ENCODE results near the gene CDH11.

Gene CDH11

DNA sequence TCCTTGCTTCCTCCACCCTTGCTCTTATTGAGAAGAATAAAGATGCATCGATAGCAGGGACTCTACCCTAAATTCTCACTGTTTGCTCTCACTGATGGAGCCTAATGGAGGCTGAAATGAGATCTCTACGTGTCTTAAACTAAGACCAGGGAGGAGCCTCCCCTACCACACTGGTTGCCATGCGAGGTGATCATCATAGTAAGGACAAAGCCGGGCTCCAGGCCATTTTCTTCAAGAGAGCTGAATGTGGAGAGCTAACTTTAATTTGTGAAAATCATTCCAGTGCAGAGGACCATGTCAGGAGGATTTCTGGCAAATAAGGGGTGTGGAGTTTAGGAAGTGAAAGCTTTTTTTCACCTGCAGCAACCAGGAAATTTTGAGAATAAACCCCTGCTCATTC, 5.6 kb downstream of the CDH11 start:
- no peak for DNase-seq

DNA sequence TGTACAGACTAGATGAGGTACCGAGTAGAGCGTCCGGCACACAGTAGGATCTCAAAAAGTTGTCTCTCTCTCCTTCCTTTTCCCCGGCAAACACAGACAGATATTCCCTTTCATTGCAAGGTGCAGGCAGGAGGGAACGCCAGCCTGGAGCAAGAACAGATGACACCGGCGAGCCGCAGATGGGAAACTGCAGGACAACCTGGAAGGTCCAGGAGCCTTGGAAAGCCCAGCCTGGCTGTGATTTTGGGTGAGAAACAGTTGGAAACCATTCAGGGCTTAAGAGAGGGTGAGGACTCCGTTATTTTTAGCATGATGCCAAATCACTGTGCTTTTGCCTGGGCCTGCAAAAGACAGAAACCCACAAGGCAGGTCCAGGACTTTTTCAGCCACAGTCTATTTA, 7.3 kb downstream of the CDH11 start:
- no peak for DNase-seq

DNA sequence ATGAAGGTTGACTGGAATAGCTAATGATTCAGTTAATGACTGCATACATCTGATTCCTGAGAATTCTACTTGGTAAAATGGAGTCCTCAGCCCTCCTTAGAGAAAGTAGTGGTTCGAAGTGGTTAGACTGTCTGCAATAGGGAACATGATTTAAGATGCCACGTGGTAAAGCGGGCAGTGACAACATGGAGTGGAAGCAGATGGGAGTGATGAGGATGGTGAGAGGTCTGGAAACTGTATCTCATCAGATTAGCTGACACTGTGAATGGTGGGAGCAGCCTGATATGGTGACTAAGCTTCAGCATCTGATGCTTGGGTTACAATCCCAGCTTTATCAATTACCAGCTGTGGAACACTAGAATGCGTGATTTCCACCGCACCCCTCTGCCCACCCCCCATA, 8.4 kb downstream of the CDH11 start:
- DNase-seq = no peak

DNA sequence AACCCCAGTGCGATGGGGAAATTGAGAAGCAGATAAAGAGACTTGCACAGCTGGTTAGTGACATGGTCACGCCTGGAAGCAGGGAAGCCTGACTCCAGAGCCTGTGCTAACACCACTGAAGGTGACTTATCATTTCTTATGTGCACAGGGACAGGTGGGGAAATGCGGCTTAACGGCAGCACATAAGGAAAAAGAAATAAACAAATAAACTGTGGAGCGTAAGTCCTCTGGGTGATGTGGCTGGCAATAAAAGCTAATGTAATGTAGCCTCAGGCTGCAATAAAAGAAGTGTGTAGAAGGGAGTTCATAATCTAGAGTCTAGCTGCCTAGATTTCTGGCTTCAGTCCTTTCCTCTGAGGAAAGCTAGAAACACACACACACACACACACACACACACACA, 10.6 kb downstream of the CDH11 start:
- no peak for DNase-seq

DNA sequence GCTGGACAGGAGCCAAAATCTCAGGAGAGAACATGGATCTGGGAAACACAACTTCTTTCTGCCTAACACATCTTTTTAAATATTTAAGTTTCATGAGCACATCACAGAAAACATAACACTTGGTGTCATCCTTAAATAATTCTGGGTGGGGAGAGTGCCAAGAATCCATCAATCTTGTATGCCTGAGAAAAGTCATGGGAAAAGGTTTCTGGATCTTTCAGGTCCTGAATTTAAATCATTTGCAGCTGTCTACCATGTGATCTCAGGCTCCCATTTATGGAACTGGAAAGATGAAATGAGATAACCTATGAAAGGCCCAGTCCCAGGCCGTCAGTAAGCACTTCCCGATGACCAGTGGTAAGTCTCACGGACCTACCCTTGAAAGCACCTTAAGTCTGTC, 15.1 kb downstream of the CDH11 start:
- DNase-seq = no peak

DNA sequence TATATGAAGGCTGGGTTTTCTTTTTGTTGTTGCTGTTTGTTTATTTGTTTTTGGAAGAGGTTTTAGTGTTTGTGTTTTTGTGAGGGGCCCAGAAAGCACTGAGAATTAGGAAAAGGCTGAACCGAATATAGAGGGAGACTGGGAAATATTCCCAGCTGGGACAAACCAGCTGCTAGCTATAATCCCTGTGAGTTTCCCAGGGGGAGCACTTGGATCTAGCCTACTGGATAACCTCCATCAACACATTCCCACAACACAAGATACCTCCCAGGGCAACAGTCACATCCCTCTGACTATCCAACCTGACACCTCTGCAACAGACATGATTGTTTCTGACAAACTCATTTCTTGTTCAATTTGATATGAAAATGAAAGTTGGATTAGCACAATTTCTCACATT, 16.7 kb downstream of the CDH11 start:
- DNase-seq = no peak

DNA sequence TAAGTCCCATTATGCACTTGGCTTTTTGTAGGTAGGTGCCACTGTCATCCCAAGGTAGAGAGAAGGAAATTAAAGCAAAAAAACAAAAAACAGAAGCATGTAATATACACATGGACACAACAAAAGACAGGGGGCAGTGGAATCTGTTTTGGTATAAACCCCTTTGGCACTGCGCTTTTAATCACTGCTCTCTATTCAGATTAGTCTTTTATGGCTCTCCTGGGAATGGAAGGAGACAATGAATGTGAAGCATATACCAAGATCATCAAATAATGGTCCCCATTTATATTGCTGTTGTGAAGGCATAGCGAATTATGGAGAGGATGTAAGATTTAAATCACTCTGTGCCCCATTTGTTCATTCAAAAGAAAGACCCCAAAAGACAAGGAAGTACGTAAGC, 17.4 kb downstream of the CDH11 start:
- DNase-seq = no peak

DNA sequence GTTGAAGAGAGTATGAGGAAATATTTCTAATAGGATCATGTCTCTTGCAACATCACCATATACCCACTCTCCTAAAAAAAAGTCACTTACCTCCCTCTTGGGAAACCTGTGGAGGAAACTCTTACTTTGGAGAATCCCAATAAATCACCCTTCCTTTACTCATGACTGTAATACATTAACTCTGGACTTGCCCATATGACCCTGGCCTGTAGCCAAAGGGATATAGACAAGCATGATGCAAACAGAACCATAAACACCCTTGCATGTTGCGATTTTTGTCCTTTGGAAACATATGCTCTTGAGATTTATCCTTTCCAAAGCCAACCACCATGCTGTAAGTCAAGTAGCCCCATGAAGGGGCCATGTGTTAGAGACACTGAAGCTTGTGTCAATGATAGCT, 19.5 kb downstream of the CDH11 start:
- no peak for DNase-seq

DNA sequence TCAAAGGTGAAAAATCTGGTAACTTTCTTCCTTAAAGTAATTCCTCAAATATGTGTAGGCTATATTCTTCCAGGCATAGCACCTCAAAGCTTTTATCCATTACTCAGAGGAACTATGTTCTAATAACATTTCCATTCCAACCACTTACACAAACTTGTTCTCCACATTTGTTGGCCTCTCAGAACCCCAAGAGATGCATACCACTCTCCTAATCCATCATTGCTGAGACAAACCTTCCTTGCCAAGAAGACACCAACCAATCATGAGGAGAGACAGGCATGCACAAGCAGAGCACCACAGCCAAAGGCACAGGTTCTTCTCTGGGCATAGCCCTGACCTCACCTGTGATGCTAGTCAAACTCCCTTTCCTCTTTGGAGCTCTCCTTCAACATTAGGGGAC, 20.9 kb downstream of the CDH11 start:
- DNase-seq = no peak

DNA sequence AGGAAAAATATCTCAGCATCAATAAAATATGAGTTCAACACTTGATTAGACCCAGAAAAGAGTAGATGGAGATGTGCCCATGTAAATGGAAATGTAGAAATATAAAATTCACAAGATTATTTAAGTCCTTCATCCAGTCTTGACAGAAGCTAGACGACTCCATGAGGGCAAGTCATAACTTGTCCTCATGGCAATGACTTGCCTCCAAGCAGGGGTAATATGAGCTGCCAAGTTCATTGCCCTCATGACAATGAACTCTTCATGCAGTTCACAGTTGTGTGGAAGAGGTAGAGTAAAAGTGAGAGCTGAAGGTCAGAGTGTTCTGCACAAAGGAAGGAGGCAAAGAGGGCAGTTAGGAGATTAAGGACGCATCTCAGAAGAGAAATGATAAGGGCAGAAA, 22.3 kb downstream of the CDH11 start:
- DNase-seq = no peak

DNA sequence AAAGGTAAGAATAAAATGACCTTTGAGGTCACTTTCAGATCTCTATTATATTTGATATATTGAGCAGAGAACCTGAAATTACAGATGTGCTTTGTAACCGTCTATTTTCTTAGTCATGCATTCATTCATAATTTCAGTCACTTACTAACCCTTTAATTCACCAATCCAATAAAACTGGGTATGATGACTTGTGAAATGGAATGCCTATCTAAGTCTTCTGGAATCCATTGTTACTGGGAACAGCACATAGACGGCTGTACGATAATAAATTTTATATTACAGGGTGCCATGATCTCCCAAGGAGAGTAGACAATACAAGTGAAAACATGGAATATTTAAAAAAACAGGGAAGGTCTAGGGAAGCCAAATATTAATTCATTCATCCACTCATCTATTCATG, 22.9 kb downstream of the CDH11 start:
- DNase-seq = no peak

DNA sequence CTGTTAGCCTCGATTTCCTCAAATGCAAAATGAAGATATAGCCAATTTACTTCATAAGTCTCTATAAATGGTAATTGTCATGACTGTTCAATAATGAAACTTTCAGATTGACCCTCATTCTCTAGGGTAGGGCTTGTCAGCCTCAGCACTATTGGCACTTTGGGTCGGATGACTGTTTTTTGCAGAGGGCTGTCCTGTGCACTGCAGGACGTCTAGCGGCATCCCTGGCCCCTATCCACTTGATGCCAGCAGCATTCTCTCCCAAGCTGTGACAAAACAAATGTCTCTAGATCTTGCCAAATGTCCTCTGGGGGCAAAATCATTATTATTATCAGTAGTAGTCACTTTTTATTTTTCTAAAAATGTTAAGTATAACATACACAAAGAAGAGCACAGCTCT, 24.6 kb downstream of the CDH11 start:
- no peak for DNase-seq

DNA sequence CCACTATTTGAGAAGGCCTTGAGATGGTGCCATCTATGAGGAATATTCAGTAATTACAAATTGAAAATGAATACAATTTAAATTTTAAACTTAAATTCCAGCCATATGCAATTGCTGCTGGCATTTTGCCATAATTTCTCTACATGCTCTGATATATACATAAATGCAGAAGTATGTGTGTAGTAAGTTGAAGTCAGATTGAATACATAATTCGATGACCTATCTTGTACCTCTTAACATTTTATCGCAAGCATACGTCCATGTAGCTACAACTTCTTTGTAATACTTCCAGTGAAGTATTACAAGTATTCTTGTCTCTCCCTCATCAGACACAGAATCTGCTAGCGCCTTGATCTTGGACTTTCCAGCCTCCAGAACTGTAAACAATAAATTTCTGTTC, 26.0 kb downstream of the CDH11 start:
- no peak for DNase-seq

DNA sequence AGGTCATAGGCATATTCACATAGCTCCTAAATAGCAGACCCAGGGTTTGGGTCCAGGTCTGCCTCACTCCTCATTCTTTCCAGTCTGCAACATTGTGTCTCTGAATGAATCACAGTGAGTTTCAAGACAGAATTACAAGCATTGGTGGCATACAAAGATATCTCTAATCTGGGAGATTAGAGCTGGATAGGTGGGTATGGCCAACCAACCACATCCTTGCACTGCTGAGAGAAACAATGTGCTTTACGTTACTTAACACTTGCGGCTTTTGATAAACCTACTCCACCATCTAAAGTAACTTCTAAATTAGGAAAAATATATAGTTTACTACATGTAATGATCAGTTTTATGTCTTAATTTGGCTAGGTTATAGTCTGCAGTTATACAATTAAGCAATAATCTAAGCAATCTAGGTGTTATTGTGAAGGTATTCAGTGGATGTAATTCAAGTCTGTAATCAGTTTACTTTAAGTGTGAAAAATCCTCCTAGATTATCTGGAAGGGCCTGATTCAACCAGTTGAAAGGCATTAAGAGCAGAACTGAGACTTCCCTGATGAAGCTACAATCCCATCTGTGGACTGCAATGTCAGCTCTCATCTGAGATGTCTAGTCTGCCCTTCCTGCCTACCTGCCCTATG, 26.7 kb downstream of the CDH11 start:
- no peak for DNase-seq

DNA sequence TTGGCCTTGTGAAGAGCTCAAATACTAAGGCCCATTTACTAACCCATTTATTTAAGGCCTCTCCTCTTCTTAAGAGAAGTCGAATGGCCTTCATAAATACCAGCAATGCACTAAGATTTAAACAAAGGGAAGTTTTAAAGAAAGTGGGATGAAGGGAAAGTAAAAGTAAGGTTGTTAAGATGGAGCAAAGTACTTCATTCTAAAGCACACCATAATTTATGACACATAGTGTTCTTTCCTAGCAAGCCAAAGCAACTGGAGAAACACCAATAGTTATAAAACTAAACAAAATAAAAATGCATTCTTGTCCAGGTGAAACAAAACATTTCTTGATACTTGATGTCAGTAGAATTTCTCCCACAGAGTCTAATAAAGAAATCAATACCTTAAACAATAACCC, 27.9 kb downstream of the CDH11 start:
- DNase-seq = no peak

DNA sequence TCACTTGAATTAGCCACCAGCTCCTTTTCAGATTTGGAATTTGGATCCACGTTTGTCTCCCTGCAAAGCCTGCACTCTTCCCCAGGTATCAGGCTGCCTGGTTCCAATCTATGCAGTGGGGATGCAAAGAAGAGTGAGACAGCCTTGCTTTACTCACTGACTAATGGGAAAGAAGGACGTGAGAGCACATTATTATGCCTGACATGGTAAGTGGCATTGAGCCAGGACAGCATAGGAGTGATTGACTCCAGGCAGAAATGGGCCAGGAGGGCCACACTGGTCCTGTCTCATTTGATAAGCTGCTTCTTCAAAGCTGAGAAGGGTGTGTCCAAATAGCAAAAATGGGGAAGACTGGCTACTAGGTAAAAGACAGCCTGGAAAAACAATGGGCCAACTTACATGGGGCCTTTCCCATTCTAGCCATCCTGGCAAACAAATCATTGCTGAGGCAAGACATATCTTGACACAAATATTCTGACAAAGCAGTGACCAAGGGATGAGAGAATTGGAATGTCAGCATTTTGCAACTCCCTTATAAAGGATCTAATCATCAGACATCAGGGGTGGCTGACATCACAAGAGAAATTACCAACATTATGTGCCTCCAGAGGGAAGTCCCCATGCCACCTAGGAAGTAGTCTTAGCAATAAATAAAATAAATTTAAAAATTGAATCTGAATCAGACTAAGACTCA, 38.6 kb downstream of the CDH11 start:
- DNase-seq = no peak

DNA sequence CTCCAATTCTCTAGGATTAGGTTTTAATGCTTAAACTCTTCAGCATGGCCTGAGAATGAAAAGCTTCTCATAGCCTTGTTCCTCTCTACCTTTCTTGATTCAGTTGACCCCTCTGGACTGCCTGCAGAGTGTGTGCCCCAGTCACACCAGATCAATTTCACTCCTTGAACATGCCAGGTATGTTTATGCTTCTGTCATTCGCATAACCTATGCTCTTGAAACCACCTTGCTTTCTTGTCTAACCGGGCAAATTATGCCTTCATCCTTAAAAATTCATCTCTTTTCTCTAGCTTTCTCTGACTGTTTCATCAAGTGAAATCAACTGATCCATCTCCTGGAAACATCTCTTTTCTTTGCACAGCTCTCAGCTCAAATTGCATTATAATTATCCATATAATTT, 42.3 kb downstream of the CDH11 start:
- DNase-seq = no peak

DNA sequence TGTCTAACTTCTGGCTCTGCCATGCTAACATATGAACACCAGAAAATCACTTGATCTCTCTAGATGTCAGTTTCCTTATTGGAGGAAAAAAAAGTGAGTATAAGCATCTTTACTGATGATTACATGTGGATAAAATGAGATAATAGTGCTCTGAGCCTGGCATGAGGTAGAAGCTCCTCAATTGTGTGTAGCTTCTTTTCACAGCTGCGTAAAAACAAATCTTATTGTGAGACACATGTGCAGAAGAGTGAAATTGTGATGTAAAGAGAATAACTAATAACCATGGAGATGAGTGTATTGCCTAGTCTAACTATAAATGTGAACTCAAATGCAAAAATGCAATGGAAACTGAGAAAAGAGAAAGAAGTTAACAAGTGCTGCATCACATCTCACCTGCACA, 44.7 kb downstream of the CDH11 start:
- no peak for DNase-seq

DNA sequence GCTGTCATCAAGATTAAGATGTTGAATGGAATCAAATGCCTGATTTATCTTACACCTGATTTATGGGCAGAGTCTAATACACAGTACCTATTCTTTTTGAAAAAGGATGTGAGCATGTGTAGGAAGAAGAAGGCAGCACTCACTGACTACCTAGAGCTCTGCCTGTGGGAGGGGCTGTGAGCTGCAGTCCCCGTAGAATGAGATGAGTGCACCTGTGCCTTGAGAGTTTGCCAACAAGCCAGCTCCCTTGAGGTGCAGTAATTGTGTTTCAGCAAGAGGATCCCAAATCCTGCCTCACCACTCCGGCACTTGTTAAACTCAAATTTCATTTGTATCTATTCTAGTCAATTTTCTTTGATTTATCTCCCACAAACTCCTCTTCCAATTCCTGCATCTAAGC, 46.0 kb downstream of the CDH11 start:
- no peak for DNase-seq

DNA sequence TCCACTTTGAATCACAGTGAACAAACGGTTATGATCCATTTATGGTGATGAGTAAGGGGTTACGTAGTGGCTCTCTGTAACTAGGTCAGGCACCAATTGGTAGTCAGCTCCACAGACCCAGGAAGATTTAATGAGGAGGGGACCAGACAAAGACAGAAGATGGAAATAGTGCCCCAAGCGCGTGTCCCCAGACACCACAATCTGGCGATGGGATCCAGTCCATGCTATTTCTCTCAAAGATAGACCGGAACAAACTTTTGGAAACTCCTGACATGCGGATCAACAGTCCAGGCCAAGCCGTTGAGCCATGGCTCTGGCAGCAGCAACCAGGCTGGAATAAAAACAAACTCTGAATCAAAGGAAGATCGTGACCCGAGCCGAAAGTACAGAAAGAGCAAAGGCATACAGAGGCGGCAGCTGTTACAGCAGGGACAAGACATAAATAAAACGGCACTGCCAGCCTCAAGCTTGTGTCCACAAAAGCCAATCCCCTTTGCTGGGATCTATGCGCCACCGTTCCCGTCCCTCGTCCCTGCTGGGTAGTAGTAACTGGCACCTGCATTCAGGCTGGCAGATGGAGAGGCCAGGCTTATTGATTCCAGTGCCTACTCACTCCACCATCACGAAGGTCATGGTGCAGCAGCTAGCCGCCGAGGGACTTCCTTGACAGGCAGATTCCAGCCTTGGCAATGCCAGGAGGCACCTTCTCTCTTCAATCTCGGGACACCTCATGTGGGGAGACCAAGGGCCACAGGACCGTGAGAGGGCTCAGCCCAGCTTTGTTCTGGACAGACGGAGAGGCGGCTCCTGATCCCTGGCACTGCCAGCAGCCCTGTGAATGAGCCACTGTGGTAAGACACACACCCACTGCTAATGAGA, 50.2 kb downstream of the CDH11 start:
- no peak for DNase-seq

DNA sequence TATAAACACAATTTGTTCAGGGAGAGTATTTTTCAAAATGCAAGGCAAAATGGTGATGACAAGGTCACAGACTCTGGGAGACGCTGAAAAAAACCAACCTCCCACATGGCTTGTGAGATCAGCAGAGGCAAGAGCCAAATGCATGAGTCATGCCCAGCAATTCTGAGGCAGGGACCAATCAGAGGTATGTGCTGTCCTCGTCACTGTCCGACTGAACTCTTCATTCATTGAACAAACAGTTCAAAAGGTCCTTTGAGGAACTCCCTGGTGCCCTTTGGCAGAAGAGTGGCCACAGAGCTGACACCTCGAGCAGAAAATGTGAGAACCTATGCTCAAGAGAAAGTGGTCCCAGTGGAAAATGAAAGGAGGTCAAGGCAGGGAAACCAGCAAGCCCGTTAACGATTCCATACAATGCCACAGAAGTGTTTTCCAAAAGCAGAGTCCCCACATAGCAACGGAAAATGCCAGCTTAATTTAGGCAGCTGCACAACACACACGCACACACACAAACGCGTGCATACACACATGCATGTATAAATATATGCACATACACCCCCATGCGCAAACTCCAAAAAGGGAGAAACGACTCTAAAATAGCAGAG, 50.9 kb downstream of the CDH11 start:
- DNase-seq = no peak

DNA sequence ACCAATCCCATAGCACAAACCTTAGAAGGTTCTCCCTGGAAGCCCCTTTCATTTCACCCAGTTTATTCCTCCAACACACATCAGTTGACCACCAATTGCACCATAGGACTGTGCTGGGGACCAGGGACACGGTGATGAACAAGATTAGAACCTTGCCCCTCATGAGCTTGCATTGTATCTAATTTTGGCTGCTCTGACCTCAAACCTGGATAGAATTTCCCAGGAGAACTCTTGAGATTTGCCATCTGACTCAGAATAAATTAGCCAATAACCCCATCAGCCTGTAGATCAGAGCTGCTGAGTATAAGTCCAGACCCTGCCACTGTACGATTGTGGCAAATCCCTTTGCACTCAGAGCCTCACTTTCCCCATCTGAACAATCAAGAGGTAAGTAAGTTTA, 52.1 kb downstream of the CDH11 start:
- no peak for DNase-seq

DNA sequence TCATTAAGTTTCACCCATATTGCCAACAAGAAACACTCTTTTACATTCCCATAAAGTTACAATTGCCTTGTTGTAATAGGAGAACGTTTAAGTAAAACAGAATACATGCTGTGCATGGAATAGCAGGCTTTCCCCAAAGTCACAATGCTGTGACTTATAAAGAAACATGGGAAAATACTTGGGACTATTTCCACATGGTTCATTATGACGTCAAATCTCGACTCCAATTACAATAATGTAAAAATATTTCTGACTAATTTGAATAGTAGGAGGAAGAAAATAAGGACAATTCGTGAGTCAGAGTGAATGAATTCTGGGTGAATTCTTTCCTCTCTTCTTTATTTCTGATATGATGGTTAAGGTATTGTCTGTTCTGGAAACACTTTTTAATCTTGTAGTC, 52.8 kb downstream of the CDH11 start:
- DNase-seq = no peak
